Prostate gland (tissue), 2 donors: ENCODE results near the gene RAB24. TPM values are rescaled to one million over a fixed set of nuclear protein-coding genes. Genes with fewer than 3 reads are reported as not detected.
"Not testable (repeated sequence)": the region's sequence is repeated elsewhere in the genome, so short reads cannot be mapped to it uniquely, and the experiment has no call there.

Source experiments
- DNase-seq: peaks from one replicate; pipeline ENCODE4 v3.0.0-alpha.2; 2019; ENCODE audit warnings: low spot score
- H3K27ac ChIP-seq, 2 donors: fragments of 200-600 bp; sonication (generic); 2 replicates each; pipeline ENCODE4 v1.5.1; 2017 to 2019
- H3K27me3 ChIP-seq: fragments of 200-600 bp; sonication (generic); replicated peaks from 2 replicates; pipeline ENCODE4 v1.5.1; 2019; ENCODE audit not compliant: insufficient read depth
- H3K36me3 ChIP-seq, 2 donors: fragments of 200-600 bp; sonication (generic); 1 replicate in 1 of 2; 2 replicates in 1 of 2; pipeline versions ENCODE4 v1.5.1 to v1.8.1; 2017 to 2019
- H3K4me1 ChIP-seq: fragments of 200-600 bp; sonication (generic); replicated peaks from 2 replicates; pipeline ENCODE4 v1.5.1; 2019
- H3K4me3 ChIP-seq, 2 donors: fragments of 200-600 bp; sonication (generic); 2 replicates each; pipeline ENCODE4 v1.5.1; 2017 to 2019
- H3K9me3 ChIP-seq: fragments of 200-600 bp; sonication (generic); 2 replicates; pipeline ENCODE4 v1.5.1; 2017
- CTCF ChIP-seq, 4 experiments: fragments of 200-600 bp in 2 of 4; fragments of 450-650 bp in 2 of 4; sonication (generic) in 2 of 4; IDR thresholded peaks; 1 replicate in 3 of 4; 2 replicates in 1 of 4; pipeline ENCODE4 v1.5.1; 2016 to 2019; ENCODE audit warnings: antibody characterized with exemption in 4 of 4, mild to moderate bottlenecking in 2 of 4, moderate library complexity in 2 of 4
- POLR2A ChIP-seq: fragments of 450-650 bp; IDR thresholded peaks from one replicate; pipeline ENCODE4 v1.6.1; 2016; ENCODE audit warnings: antibody characterized with exemption, mild to moderate bottlenecking
- POLR2AphosphoS5 ChIP-seq: sonication (generic); formaldehyde crosslinking; IDR thresholded peaks from one replicate; pipeline ENCODE4 v1.6.1; 2017; ENCODE audit warnings: antibody characterized with exemption
- WGBS: methylation state at CpG from one replicate; pipeline ENCODE4 v1.1.5; 2018; 5-methylcytosine and 5-hydroxymethylcytosine counted together
- intact Hi-C: fragments of 100-400 bp; cut with DNase I; formaldehyde crosslinking; loops from one replicate; pipeline ENCODE4 v1.14.2; 2022
- total RNA-seq, 2 donors: library from RNA; depleted of rRNA; stranded (reverse); fragments of >200 nt; gene quantifications; one replicate each; pipeline ENCODE4 v1.1.0, GENCODE V29; 2016

RAB24 gene
- total RNA-seq, 2 donors from 2014 or later: 30.0 to 30.4 TPM

DNA sequence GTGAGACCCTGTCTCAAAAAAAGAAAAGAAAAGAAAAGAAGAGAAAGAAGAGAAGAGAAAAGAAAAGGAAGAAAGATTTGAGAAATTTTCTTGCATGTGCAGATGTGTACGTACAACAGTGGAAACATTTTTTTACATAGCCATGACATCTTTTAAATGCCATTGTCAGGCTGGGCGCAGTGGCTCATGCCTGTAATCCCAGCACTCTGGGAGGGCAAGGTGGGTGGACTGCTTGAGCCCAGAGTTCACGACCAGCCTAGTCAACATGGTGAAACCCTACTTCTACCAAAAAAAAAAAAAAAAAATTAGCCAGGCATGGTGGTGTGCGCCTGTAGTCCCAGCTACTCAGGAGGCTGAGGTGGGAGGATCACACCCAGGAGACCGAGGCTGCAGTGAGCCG, 41.4 kb upstream of the RAB24 start:
- H3K36me3 ChIP-seq: no peaks in the 10 kb centered on the region
- intact Hi-C loops: no loop called here
- H3K27ac ChIP-seq: no peak overlapping the region
- DNase-seq: no peak
- H3K4me3 ChIP-seq: no peak overlapping the region
- no peaks in the 10 kb centered on the region for H3K9me3 ChIP-seq
- no peaks in the 10 kb centered on the region for H3K27me3 ChIP-seq
- 94% methylated on average over 6 of the region's 6 CpGs for WGBS
- H3K4me1 ChIP-seq: peaks cover 7% of the 10 kb centered on the region
- TF ChIP-seq POLR2A (no peak), CTCF (IDR thresholded peaks at IDR 0.05) (no peak), POLR2AphosphoS5 (no peak)

GRCh38 chr5:177343777-177344176, 40.3 kb upstream of the RAB24 start:
- H3K4me1 ChIP-seq: no peaks in the 10 kb centered on the region
- H3K27ac ChIP-seq: no peak overlapping the region
- H3K4me3 ChIP-seq: no peak overlapping the region
- H3K9me3 ChIP-seq: no peaks in the 10 kb centered on the region
- 92% methylated on average over 6 of the region's 6 CpGs for WGBS
- DNase-seq: no peak
- intact Hi-C loops: no loop called here
- H3K27me3 ChIP-seq: no peaks in the 10 kb centered on the region
- TF ChIP-seq CTCF (IDR thresholded peaks at IDR 0.05) (no peak), POLR2AphosphoS5 (no peak), POLR2A (no peak)
- H3K36me3 ChIP-seq: no peaks in the 10 kb centered on the region

DNA sequence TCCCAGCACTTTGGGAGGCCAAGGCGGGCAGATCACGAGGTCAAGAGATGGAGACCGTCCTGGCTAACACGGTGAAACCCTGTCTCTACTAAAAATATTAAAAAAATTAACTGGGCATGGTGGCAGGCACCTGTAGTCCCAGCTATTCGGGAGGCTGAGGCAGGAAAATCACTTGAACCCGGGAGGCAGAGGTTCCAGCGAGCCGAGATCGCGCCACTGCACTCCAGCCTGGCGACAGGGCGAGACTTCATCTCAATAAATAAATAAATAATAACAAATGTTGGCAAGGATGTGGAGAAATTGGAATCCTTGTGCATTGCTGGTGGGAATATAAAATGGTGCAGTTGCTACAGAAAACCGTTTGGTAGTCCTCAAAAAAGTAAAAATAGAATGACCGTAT, 39.5 kb upstream of the RAB24 start:
- H3K4me1 ChIP-seq, H3K27ac ChIP-seq, intact Hi-C loops, DNase-seq, H3K4me3 ChIP-seq, H3K36me3 ChIP-seq, H3K9me3 ChIP-seq, H3K27me3 ChIP-seq: not testable (repeated sequence)
- 95% methylated on average over 14 of the region's 14 CpGs for WGBS

DNA sequence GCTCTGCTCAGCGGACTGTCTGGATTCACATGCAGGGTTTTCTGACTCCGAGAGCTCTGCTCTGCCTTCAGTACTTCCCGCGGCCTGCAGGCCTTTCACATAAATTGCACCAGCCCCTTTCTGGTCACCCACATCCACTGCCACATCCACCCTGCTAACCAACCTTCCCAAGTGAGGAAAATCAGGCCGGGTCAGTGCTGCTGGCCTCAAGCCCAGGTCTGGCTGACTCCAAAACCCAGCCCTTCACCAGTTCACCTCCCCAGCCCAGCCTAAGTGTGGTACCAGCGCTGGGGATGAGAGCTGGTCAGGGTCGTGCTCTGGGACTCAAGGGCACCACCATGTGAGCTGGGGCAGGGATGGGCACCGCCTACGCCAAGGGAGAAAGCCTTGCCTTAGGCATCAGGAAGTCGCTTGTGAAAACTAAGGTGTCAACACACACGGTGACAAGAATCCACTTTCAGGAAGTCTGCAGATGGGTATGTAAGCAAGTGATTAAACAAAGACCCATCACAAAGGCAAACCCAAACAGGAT, 35.7 kb upstream of the RAB24 start:
- intact Hi-C loops: no loop called here
- Histone ChIP-seq H3K36me3 (peaks cover 3 to 12% of the 10 kb centered on the region in 2 donors), H3K4me3 (no peak overlapping the region), H3K4me1 (no peaks in the 10 kb centered on the region), H3K27ac (no peak overlapping the region), H3K27me3 (no peaks in the 10 kb centered on the region), H3K9me3 (no peaks in the 10 kb centered on the region)
- DNase-seq: no peak
- TF ChIP-seq POLR2A (no peak), POLR2AphosphoS5 (no peak), CTCF (IDR thresholded peaks at IDR 0.05) (no peak)
- 69% methylated on average over 11 of the region's 11 CpGs for WGBS

GRCh38 chr5:177338251-177339106, 35.0 kb upstream of the RAB24 start:
- no peak overlapping the region for H3K27ac ChIP-seq

More at GRCh38 chr5:177338251-177339106, 35.0 kb upstream of the RAB24 start:
- TF ChIP-seq POLR2A (no peak), CTCF (IDR thresholded peaks at IDR 0.05) (no peak), POLR2AphosphoS5 (no peak)
- Histone ChIP-seq H3K27me3 (no peaks in the 10 kb centered on the region), H3K4me3 (no peak overlapping the region), H3K36me3 (peaks cover 6 to 19% of the 10 kb centered on the region in 2 donors), H3K4me1 (no peaks in the 10 kb centered on the region), H3K9me3 (no peaks in the 10 kb centered on the region)
- WGBS: 84% methylated on average over 22 of the region's 22 CpGs
- intact Hi-C loops: no loop called here
- no peak for DNase-seq
